Mucosa of descending colon (tissue), 3 donors: ENCODE results near the gene ALPP. TPM values are rescaled to one million over a fixed set of nuclear protein-coding genes. Genes with fewer than 3 reads are reported as not detected.
"Not testable (repeated sequence)": the region's sequence is repeated elsewhere in the genome, so short reads cannot be mapped to it uniquely, and the experiment has no call there.

Experiments used
- ATAC-seq: fragments of 200-7000 bp; cut with Tn5 transposase; one replicate; pipeline ENCODE4 v1.9.1; 2020; ENCODE audit warnings: mild to moderate bottlenecking, moderate library complexity
- DNase-seq, 3 donors: peaks; one replicate each; pipeline ENCODE4 v3.0.0-alpha.2; 2020
- H3K36me3 ChIP-seq: fragments of 200-600 bp; one replicate; pipeline ENCODE4 v1.8.0; 2021; ENCODE audit warnings: low read depth, mild to moderate bottlenecking
- H3K4me1 ChIP-seq: fragments of 200-600 bp; one replicate; pipeline ENCODE4 v1.8.0; 2021; ENCODE audit warnings: low read depth, mild to moderate bottlenecking
- H3K4me3 ChIP-seq: fragments of 200-600 bp; one replicate; pipeline ENCODE4 v1.8.0; 2021; ENCODE audit warnings: mild to moderate bottlenecking
- H3K9me3 ChIP-seq: fragments of 200-600 bp; one replicate; pipeline ENCODE4 v1.8.0; 2021; ENCODE audit warnings: mild to moderate bottlenecking
- CTCF ChIP-seq: fragments of 200-600 bp; IDR thresholded peaks from one replicate; pipeline ENCODE4 v1.8.0; 2022; ENCODE audit warnings: antibody characterized with exemption, mild to moderate bottlenecking
- intact Hi-C, 2 donors: fragments of 100-400 bp; cut with DNase I in 1 of 2; cut with micrococcal nuclease in 1 of 2; formaldehyde crosslinking; loops; one replicate each; pipeline versions ENCODE4 v1.11.0 to v1.11.1; 2022; cut with DNase I, micrococcal nuclease
- total RNA-seq, 3 donors: library from RNA; stranded (reverse); fragmentation: NEBNext Ultra II Directional in 2 of 3; extraction: Animal tissue kit (Norgen Biotek cat#: 25700) in 2 of 3; gene quantifications; one replicate each; pipeline versions ENCODE4 v1.2.1 to v1.2.4, GENCODE V29; 2021 to 2023
- donor health status: DM: no; HTN: no; CAD: no; lungs with moderate emphysema.
- donor health status: DM: no; HTN: no; CAD: no.
- donor health status: DM: no; HTN: yes; CAD: no.

Gene ALPP
- total RNA-seq, 3 donors from 2014 or later, result 1.2 TPM; not detected in 2

DNA sequence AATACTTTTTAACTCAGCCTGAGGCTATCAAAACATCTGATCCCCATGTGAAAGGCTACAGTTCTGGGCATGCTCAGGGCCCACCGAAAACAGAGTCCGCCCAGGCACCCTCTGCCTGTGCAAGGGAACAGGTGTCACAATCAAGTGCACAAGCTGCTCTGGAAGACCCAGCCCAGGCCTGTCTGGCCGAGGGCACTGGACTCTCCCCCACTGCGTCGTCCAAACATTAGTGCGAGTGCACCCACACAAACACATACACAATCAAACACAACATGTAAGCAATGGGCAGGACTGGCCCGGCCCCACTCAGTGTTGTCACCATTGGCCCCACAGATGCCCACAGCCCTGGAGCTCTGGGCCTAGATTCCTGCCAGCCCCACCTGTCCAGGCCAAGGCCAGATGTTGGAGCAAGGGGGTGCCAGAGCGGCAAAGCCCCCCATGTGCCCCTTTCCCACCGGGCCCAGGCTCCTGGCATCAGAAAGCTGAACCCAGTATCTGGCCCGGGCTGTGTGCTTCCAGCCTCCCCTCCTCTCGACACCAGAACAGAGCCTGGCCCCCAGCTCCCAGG, 27.5 kb downstream of the ALPP start:
- intact Hi-C loops, result no loop called here
- no peaks in the 10 kb centered on the region for H3K36me3 ChIP-seq
- ATAC-seq (no peak), DNase-seq (no peak)
- peaks cover 2% of the 10 kb centered on the region for H3K4me1 ChIP-seq
- H3K4me3 ChIP-seq, result no peak overlapping the region
- no peaks in the 10 kb centered on the region for H3K9me3 ChIP-seq
- no peak for TF ChIP-seq CTCF

DNA sequence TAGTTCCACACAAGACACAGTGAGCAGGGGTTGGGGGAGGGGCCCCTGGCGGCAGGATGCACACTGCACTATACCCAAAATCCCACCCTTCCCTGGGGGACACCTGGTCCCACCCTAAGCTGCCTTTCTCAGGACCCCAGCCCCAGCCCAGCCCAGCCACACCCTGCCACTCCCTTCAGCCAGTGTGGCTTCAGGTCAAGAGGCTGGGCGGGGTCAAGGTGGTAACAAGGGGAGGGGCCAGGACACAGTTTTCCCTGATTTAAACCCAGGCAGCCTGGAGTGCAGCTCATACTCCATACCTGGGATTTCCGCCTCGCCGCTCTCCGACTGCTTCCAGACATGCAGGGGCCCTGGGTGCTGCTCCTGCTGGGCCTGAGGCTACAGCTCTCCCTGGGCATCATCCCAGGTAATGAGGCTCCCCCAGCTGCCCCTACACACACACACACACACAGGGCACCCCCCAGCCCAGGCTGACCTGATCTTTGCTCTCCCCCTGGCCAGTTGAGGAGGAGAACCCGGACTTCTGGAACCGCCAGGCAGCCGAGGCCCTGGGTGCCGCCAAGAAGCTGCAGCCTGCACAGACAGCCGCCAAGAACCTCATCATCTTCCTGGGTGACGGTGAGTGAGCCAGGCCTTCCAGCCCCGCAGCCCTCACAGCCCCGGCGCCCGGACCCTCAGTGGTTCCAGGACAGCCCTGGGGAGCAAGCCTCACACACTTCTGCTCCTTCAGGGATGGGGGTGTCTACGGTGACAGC, 28.2 kb downstream of the ALPP start, which contains the start of gene ALPG:
TSS of gene ALPG (plus strand) at position 289 of the 755 bp plus-strand sequence. CDS start at position 340, 51 bp downstream.
- Histone ChIP-seq H3K9me3 (no peaks in the 10 kb centered on the region), H3K4me1 (peaks cover 2% of the 10 kb centered on the region), H3K36me3 (no peaks in the 10 kb centered on the region), H3K4me3 (no peak within 1 kb of the TSS)
- ATAC-seq (no peak), DNase-seq (no peak)
- intact Hi-C loops, result no loop called here
- no peak for TF ChIP-seq CTCF

DNA sequence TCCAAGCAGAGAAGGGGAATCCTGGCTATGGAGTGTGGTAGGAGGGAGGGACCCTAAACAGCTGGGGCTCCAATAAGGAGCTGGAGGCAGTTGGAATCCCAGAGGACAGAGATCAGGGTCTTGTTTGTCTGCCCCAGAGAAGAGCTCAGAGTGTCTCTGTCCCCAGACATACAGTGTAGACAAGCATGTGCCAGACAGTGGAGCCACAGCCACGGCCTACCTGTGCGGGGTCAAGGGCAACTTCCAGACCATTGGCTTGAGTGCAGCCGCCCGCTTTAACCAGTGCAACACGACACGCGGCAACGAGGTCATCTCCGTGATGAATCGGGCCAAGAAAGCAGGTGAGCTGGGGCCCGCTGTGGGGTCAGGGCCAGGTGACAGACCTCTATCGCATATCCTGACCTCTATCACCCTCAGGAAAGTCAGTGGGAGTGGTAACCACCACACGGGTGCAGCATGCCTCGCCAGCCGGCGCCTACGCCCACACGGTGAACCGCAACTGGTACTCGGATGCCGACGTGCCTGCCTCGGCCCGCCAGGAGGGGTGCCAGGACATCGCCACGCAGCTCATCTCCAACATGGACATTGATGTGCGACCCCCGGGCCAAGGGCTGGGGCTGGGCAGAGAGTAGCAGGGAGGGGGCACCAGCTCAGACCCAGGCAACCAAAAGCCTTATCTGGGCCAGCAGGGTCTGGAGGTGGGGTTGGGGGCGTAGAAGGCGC, 29.0 kb downstream of the ALPP start:
- H3K4me3 ChIP-seq, ATAC-seq, intact Hi-C loops, H3K9me3 ChIP-seq, H3K4me1 ChIP-seq, DNase-seq, H3K36me3 ChIP-seq: not testable (repeated sequence)

DNA sequence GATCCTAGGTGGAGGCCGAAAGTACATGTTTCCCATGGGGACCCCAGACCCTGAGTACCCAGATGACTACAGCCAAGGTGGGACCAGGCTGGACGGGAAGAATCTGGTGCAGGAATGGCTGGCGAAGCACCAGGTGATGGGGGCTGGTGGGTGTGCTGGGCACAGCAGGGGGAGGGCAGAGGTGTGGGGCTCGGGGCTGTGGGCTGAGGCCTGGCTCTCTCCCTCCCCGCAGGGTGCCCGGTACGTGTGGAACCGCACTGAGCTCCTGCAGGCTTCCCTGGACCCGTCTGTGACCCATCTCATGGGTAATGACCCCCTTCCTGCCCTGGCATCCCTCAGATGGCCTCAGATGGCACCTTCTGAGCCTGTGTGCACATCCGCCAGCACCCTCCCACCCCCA, 29.7 kb downstream of the ALPP start:
- H3K4me1 ChIP-seq, ATAC-seq, DNase-seq, H3K4me3 ChIP-seq, intact Hi-C loops, H3K36me3 ChIP-seq, H3K9me3 ChIP-seq: not testable (repeated sequence)

DNA sequence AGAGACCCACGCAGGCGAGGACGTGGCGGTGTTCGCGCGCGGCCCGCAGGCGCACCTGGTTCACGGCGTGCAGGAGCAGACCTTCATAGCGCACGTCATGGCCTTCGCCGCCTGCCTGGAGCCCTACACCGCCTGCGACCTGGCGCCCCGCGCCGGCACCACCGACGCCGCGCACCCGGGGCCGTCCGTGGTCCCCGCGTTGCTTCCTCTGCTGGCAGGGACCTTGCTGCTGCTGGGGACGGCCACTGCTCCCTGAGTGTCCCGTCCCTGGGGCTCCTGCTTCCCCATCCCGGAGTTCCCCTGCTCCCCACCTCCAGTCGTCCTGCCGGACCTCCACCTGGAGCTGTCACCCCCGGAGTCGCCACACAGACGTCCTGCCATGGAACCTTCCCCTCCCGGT, 31.1 kb downstream of the ALPP start:
- intact Hi-C loops, H3K4me1 ChIP-seq, ATAC-seq, DNase-seq, H3K36me3 ChIP-seq, H3K4me3 ChIP-seq, H3K9me3 ChIP-seq: not testable (repeated sequence)

- TF ChIP-seq CTCF, result no peak
- Histone ChIP-seq H3K9me3 (no peaks in the 10 kb centered on the region), H3K36me3 (no peaks in the 10 kb centered on the region), H3K4me1 (peaks cover 2% of the 10 kb centered on the region), H3K4me3 (no peak overlapping the region)
- intact Hi-C loops, result no loop called here
- DNase-seq (peak in 2 of 3 donors; percentile 51 to 64), ATAC-seq (peak; percentile 88)
Observed at GRCh38 chr2:232410238-232410900, 31.8 kb downstream of the ALPP start.
